Measurements from ENCODE around the gene DDX51.

The DDX51 gene

DNA sequence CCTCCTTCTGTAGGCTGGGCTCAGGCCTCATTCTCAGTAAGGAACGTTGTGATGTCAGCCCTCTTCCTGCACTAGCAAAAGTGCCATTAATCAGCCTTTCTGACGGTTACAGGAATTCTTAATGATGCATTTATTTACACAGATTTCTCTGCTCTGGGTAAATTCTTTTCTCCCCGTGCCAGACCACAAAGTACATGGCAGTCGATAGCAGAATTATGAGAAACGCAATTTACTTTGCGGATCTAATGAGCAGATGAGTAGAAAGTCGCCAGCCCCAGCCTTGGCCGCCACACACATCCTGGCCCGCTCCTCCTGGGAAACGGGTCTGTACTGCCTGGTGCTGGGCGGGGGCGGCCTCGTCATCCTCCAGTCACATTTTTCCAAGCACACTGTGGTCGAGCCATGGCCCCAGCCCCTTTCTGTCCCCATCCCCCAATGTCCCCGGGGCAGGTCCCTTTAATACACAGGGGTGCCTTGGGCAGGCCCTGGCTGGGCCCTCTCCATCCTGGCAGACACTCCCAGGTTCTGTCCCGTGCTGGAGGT is 26.0 kb upstream of the DDX51 start:
- DNase-seq (ENCODE audit: low read depth, low spot score): no peak

GRCh38 chr12:132169376-132169775 is 25.3 kb upstream of the DDX51 start:
- no peak overlapping the region for H3K4me3 ChIP-seq (ENCODE audit: low read length)
- DNase-seq (ENCODE audit: low read depth, low spot score): no peak

More for the DNA sequence above, 26.0 kb upstream of the DDX51 start:
- H3K4me3 ChIP-seq (ENCODE audit: low read length): no peak overlapping the region

DNA sequence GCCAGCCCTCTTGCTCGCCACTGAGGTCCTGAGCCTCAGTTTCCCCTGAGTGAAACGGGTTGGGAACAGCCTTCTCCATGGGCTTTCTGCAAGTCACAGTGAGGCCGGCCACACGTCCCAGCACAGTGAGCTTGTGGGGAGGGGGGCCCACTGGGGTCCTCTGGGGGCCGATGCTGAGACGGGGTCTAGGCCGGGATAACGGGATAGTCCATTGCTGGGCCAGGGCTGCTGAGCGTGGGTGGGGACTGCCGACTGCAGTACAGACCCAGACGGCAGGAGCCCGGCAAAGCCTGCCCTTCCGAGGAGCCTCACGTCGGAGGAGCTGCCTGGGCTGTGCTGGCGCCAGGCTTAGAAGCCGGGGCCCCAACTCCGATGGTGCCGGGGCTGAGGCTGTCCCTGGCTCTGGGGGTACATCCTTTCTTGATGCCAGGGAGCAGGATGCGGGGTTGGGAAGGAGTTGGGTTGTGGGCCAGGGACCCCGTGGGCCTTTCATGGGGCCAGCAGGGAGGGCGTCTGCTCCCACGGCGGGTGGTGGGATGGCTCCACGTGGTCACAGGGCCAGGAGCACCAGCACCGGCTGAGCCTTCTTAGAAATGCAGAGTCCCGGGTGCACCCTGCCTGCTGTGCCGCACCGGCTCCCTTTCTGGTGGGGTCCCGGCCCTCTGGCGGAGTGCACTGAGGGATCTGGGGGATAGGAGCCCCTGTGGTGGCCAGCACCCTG is 24.4 kb upstream of the DDX51 start:
- H3K4me3 ChIP-seq (ENCODE audit: low read length): no peak overlapping the region
- no peak for DNase-seq (ENCODE audit: low read depth, low spot score)

DNA sequence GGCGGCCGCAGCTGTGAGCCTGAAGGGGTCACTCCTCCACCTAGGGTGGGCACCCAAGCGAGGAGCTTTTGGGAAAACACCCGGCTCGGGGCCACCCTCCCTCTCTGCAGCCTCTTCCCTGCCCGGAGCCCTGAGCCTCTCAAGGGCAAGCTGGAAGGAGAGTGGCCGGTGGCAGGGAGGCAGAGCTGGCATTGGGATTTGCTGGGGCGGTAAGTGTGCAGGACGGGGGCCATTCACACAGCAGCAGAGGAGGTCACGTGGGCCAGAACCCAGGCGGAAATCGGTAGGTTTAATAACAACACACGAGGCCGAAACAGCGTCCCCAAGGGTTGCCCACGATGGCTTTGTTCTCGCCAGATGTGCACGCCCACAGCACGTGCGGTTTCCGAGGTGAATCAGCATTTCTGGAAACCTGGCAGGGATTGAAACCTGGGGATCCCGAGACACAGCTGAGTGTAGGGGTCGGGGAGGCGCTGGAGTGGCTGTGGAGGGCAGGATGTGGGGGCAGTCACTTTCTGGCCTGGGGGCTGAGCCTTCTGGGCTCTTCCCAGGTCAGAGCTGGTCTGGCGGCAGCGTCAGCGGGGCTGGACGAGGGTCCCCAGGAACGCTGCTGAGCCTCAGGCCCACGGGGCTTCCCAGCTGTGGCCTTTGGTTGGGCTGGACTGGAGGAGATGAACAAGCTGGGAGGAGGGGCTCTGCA is 23.6 kb upstream of the DDX51 start:
- peak; percentile 71 for DNase-seq (ENCODE audit: low read depth, low spot score)
- H3K4me3 ChIP-seq (ENCODE audit: low read length): peak overlapping the region; percentile 15; the same call in 1 of the 2 replicates

GRCh38 chr12:132166801-132167591 is 22.9 kb upstream of the DDX51 start:
- no peak for DNase-seq (ENCODE audit: low read depth, low spot score)
- no peak overlapping the region for H3K4me3 ChIP-seq (ENCODE audit: low read length)

DNA sequence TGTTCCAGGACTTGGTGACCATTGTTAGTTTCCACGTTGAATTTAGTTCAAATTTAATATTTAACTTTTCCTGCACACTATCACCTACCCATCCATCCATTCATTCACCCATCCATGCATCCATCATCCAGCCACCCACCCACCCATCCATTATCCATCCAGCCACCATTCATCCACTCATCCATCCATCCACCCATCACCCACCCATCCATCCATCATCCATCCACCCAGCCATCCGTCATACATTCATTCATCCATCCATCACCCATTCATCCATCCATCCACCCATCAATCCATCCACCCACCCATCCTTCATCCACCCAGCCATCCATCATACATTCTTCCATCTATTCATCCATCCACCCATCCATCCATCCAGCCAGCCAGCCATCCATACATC is 22.0 kb upstream of the DDX51 start:
- H3K4me3 ChIP-seq (ENCODE audit: low read length): no peak overlapping the region

GRCh38 chr12:132165584-132165983 is 21.5 kb upstream of the DDX51 start:
- H3K4me3 ChIP-seq (ENCODE audit: low read length): no peak overlapping the region
- DNase-seq (ENCODE audit: low read depth, low spot score): no peak

More for the DNA sequence above, 22.0 kb upstream of the DDX51 start:
- no peak for DNase-seq (ENCODE audit: low read depth, low spot score)

DNA sequence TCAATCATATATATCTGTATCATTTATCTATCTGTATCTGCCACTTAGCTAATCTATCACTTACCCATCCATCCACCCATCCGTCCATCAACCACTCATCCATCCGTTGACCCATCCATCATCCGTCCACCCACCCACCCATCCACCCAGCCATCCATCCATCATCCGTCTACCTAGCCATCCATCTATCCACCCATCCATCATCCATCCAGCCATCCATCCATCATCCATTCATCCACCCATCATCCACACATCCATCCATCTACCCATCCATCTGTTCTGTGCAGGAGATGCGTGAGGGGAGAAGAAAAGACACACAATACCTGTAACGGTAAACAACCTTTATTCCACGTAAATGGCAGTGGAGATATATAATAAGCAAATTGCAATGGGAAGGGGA is 20.3 kb upstream of the DDX51 start:
- no peak overlapping the region for H3K4me3 ChIP-seq (ENCODE audit: low read length)
- no peak for DNase-seq (ENCODE audit: low read depth, low spot score)

DNA sequence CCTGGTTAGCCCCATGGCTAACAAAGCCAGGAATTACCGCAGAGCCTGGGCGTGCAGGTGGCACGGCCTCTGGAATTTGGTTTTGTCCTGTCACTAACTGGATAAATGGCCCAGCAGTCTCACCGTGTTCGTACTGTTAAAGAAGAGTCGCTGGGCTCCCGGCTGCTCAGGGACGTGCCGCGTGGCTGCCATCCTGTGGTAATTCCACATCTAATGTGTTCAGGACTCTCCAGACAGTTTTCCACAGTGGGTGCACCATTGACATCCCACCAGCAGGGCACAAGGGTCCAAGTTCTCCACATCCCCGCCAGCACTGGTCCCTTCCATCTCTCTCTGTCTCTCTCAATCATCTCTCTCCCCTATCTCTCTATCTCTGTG is 19.8 kb upstream of the DDX51 start:
- no peak overlapping the region for H3K4me3 ChIP-seq (ENCODE audit: low read length)
- DNase-seq (ENCODE audit: low read depth, low spot score): no peak

DNA sequence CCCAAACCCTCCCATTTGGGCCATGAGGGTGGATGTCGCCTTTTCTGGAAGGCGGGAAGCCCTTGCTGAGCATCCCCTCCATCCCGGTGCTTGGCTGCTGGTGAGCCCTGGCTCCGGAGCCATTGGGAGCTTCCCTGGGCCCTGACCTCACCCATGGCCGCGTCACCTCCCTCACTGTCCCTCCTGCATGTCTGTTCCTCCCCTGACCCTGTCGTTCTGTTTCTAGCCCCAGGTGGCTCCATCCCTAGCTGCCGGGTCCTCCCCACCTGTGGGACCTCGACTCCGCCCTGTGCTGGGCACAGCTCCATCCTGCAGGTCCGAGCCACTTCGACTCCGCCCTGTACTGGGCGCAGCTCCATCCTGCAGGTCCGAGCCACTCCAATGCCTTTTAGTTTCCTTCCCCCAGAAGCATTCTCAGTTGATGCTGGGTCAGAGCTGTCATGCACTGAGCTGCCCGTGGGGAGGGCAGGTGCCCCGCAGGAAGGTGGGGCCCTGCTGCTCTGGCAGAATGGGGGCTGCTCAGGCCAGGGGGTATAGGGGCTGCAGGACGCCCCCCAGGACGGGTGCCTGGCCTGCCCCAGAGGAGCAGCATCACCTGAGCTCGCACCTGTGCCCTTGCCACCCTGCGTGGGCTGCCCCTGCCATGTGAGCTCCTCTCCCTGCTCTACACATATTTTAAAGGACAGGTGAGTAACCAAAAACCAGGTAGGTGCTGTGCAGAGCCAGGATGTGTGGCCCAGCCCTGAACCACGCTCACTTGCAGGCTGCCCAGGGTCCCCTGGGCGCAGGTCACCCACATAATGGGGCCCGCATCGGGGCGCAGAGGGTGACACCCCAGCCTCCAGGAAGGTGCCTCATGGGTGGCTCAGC is 19.2 kb upstream of the DDX51 start:
- no peak overlapping the region for H3K4me3 ChIP-seq (ENCODE audit: low read length)
- no peak for DNase-seq (ENCODE audit: low read depth, low spot score)

- peak; percentile 54 for DNase-seq (ENCODE audit: low read depth, low spot score)
- no peak overlapping the region; the same call in 1 of the 2 replicates for H3K4me3 ChIP-seq (ENCODE audit: low read length)
These were observed 18.5 kb upstream of the DDX51 start for GRCh38 chr12:132162508-132163031.

- H3K4me3 ChIP-seq (ENCODE audit: low read length): no peak overlapping the region; the same call in 1 of the 2 replicates
- DNase-seq (ENCODE audit: low read depth, low spot score): no peak
These were observed 17.8 kb upstream of the DDX51 start for GRCh38 chr12:132161796-132162507.

GRCh38 chr12:132161036-132161781 is 17.1 kb upstream of the DDX51 start:
- DNase-seq (ENCODE audit: low read depth, low spot score): peak; percentile 56
- no peak overlapping the region for H3K4me3 ChIP-seq (ENCODE audit: low read length)

DNA sequence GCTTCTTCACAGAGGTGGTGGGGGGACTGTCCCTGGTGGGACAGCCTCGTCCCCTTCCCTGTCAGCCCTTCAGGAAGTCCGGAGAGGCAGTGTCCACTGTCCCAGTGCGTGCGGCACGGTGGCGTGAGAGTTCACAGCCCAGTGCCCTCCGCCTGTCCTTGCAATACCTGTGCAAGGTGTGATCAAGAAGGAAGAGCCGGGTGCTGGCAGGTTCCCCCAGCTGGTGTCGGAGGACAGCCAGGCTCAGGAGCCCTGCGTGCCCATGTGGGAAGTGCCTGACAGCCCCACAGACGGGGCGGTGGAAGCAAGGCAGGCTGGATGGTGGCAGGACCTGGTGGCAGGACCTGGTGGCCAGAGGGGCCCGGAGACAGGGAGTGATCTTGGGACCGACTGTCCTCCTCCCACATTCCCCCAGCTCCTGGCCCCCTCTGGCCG is 16.5 kb upstream of the DDX51 start:
- DNase-seq (ENCODE audit: low read depth, low spot score): no peak
- no peak overlapping the region for H3K4me3 ChIP-seq (ENCODE audit: low read length)

DNA sequence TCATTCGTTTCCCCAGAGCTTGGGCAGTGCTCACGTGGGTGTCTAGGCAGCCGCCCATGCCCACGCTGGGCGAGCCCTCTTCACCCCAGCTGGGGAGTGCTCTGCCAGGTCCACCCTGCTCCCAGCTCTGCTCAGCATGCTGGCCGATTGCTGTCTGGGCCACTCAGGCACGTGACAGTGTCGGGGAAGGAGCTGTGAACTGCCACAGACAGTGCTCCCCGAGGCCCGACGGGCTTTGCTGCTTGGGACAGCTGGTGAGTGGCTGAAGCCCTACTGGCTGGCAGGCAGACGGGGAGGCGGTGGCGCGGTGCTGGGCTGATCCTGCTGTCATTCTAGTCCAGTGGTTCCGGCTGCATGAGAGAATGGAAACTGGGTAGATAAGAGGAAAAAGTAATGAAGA is 15.9 kb upstream of the DDX51 start:
- no peak overlapping the region for H3K4me3 ChIP-seq (ENCODE audit: low read length)
- no peak for DNase-seq (ENCODE audit: low read depth, low spot score)

- no peak for DNase-seq (ENCODE audit: low read depth, low spot score)
- no peak overlapping the region for H3K4me3 ChIP-seq (ENCODE audit: low read length)
These were observed 15.5 kb upstream of the DDX51 start for GRCh38 chr12:132159555-132160003.
